Colon (tissue), 2 donors: ENCODE results near the gene GPR180.

Source experiments
- FAIRE-seq: peaks from 2 replicates; lab custom pipeline; 2012; peaks lifted over from hg19 to GRCh38; lab: Jason Lieb, UNC
- donor health status: control.
- donor health status: control.

GPR180 gene

DNA sequence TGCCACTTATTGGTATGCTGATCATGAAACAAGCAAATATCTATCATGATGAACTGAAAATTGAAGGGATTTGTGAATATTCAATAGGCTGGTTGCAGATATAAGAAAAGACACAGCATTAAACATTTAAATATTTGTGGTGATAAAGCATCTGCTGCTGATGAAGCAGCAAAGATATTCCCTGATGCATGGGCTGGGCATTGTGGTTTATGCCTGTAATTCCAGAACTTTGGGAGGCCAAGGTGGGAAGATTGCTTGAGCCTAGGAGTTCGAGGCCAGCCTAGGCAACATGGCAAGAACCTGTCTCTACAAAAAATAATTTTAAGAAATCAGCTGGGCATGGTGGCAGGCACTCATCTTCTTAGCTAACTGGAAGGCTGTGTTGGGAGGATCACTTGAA lies 54.5 kb downstream of the GPR180 start:
- FAIRE-seq, result no peak

GRCh38 chr13:94656766-94657165 lies 55.1 kb downstream of the GPR180 start:
- FAIRE-seq, result no peak

DNA sequence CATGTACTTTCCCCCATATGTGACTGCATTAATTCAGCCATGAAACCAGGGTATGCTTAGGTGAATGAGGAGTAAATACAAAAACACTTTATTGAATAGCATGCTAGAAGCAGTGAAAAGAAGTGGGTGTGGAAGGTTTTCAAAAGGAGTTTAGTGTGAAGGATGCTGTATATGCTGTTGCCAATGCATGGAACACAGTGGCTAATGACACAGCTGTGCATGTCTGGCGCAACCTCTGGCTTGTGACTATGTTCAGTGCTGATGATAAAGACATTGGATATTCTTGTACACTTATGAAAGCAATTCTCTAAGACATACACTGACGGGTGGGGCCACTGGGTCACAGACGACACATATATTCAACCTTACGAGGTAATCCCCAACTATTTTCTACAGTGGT lies 55.5 kb downstream of the GPR180 start:
- no peak for FAIRE-seq

DNA sequence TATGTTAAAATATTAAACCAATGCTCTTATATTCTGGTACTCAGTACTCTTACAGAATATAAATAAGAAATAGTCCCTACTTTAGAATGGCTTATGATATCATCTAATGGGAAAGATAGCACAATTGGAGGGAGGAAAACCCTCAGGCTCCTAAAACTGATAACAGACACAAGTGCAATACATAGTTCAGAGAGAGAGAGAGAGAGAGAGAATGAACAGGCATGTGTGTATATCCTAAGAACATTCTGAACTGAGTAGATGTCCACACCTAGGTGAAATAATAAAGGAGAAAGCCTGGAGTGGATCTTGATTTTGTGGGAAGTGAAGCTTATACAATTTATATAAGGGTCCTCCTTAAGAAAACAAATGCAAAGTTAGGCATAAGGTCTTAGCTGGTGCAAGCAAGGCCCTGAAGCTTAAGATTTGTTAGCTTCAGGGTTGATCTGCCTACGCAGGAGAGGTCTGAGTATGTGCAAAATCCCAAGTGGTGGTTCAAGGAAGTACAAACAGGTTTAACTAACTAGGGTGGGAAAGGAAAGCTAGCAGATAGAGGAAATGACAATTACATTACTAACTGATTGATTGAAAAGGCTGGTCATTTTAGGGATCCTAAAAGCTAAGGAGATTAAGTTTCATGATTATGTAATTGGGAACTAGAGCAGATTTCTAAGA lies 57.4 kb downstream of the GPR180 start:
- FAIRE-seq, result no peak

GRCh38 chr13:94659598-94659946 lies 57.9 kb downstream of the GPR180 start:
- no peak for FAIRE-seq

GRCh38 chr13:94660695-94661326 lies 59.2 kb downstream of the GPR180 start:
- no peak for FAIRE-seq

- FAIRE-seq, result no peak
These were observed 59.7 kb downstream of the GPR180 start for GRCh38 chr13:94661406-94661805.

- FAIRE-seq, result no peak
These were observed 60.8 kb downstream of the GPR180 start for GRCh38 chr13:94662274-94662945.

- no peak for FAIRE-seq
These were observed 63.2 kb downstream of the GPR180 start for GRCh38 chr13:94664889-94665288.

DNA sequence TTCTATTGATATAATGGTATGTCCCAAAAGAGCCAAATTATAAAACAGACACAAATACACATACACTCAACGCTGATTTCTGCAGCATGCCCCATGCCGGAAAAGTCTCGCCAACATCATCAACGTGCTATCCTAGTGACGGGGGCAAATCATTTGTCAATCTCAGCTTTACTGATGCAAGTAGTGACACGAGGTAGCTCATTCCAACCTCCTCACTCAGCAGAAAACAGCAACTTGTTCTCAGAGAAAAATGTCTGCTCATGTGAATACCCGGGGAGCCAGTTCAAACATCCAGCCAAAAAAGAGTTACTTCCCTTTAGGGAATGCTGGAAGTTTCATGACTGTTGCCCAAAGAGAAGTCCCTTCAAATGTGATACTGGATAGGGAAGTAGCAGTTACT lies 64.4 kb downstream of the GPR180 start:
- FAIRE-seq, result no peak

DNA sequence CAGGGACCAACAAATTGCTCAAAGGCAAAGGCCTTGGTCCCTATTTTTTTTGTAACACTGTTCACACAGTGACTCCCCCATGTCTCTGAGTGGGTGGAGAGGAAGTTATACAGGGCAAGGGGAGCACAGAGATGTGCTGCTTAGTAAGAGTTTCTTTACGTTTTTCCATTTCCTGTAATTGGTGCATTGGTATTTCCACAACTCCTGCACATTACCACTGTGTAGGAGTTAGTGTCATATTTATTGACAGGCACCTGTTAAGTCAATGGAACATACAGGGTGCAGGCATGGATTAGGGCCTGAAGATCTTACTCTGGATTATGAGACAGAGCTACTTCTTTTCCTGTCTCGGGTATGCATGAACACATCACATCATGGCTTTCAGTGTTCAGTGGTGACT lies 65.5 kb downstream of the GPR180 start:
- no peak for FAIRE-seq

GRCh38 chr13:94672400-94672799 lies 70.7 kb downstream of the GPR180 start:
- FAIRE-seq, result no peak

- no peak for FAIRE-seq
These were observed 72.2 kb downstream of the GPR180 start for GRCh38 chr13:94673851-94674250.

DNA sequence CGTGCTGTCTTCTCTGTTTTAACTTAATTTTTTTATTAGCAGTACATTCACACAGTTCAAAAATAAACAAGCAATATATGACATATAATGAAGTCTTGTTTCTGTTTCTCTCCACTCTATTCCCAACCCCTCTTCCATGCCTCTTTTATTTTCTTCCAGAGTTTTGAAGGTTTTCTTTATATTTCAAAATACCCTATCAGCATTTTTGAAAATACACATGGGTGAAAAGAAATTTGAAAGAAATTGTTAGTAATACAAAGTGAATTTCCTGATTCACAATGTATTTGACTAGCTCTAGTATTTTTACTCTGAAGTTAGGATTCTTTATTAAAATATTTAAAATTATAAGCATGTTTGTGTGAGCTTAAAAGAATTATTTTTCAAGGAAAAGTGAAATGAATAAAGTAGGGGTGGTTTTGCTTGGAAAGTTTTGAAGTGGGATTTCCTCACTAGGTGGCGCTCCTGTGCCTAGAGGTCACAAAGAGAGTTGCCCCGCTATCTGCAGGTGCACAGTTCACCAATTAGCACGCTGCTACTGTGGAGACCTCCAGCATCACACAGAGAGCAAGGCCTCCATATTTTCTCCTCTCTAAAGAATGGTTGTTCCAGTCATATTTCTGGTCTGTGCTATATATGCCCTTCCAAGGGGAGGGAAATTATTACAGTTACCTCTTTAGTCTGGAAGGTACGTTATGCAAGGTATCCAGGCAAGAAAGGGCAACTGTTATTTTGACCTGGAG lies 73.1 kb downstream of the GPR180 start:
- no peak for FAIRE-seq

DNA sequence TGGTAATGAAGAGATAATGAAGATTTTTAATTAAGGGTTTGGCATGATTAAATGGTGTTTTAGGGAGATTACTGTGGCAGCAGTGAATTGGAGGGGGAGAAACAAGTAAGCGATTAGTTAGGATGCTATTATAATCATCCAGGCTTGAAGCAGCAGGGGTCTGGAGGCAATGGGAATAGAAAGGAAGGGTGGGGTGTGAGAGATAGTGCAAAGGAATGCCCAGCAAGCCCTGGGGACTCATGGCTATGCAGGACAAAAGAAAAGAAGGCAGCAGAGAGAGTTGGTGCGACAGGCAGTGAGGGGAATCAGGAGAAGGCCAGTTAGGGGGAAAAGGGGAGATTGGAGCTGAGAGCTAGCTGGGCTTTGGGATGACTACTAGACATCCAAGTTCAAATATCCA lies 76.1 kb downstream of the GPR180 start:
- FAIRE-seq, result no peak

GRCh38 chr13:94678845-94679244 lies 77.2 kb downstream of the GPR180 start:
- FAIRE-seq, result no peak

- no peak for FAIRE-seq
These were observed 78.0 kb downstream of the GPR180 start for GRCh38 chr13:94679614-94680013.

DNA sequence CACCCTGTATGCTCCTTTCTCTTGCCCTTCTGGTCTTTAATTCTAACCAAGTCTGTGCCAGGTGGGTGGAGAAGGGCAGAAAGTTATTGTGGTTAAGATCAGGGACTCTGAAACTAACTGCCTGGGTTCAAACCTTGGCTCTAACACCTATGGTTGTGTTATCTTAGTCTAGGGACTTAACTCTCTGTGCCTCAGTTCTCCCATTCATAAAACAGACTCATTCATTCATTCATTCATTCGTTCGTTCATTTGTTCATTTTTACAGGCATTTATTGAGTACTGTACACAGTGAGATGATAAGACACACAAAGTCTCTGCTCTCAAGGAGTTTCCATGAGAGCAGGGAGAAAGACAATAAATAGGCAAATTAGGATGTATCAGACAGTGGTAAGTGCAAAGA lies 80.6 kb downstream of the GPR180 start:
- FAIRE-seq, result no peak

DNA sequence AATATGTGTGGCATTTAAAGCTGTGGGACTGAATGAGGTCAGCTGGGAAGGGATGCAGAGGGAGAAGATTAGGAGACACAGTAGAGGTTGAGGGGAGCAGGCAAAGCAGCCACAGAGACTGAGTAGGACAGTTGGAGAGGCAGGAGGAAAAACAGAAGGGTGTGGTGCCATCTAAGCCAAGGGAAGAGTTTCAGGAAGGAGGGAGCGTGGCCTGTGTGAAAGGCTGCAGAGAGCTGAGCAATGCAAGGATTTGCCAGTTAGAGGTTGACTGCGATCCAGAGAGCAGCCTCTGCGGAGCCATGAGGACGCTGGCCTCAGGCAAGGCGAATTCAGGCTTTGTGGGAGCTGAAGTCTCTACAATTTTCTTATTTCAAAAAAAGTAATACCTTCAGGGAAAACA lies 81.8 kb downstream of the GPR180 start:
- no peak for FAIRE-seq
